COLO829 (cell line): ENCODE measurements around the gene ALS2CL.

Experiments used
- DNase-seq: peaks from one replicate; pipeline ENCODE4 v3.0.0; 2012; ENCODE audit warnings: low spot score

The ALS2CL gene

DNA sequence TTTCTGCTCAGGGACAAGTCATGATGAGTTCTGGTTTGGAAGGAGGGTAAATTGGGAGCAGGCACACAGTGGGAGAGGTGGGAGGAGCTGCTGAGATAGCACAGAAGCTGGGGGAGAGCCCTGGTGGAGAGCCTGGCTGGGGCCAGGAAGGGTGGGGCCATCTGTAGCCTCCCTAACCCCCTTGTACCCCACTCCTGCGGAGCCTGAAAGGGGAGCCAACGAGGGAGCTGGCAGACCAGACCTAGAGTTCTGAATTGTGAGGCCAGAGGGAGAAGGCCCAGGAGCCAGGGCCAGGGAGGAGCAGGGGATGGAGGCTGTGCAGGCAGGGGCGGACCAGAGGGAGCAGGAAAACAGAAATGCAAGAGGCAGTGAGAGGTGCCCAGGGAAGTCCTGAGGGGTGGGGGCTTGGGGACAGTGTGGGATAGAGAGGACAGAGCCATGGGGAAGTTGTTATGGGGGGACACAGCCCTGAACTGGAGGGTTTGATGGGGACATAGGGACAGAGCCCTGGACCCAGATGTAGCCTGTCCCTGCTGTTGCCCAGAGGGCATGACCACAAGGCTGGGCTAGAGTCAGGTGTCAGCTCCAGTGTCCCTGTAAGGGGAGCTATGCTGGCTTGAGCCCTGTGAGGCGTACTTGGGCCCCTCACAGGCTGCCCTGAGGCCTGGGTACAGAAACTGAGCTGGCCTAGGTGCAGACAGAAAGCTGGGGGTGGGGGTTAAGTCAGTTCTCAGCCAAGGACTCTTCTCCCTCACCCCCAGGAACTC, 8.9 kb upstream of the ALS2CL start:
- DNase-seq: no peak

DNA sequence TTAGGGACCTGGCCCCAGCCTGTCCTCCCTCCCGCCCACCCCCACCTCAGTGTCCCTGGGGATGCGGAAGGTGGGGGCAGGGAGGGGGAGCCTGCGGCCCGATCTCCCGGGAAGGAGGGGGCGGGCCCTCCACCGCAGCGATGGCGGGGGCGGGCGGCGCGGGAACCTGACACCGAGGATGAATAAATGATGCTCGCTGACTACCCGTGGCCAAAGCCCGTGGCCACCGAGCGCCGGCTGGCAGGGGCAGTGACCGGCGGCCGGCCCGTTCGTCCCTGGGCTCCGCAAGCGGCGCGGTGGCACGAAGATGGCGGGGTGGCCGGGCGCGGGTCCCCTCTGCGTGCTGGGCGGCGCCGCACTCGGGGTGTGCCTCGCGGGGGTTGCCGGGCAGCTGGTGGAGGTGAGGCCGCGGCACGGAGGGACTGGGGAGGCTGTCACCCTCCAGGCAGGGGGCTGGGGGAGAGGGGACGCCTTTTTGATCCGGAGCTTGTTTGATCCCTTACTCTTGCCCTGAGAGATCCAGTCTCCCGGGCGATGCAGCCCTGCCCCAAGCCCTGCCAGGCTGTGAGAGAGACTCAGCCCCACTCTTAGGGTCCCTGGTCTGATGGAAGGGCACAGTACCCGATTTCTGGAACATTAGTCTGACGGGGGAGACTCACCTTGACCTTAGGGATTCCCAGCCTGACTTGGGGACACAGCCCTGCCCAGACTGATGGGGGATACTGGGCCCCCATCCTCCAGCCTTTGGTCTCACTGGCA, 7.9 kb upstream of the ALS2CL start, which contains the start of gene TMIE:
TSS of gene TMIE (plus strand) at position 212 of the 759 bp plus-strand sequence. CDS start at position 308, 96 bp downstream.
- no peak for DNase-seq

DNA sequence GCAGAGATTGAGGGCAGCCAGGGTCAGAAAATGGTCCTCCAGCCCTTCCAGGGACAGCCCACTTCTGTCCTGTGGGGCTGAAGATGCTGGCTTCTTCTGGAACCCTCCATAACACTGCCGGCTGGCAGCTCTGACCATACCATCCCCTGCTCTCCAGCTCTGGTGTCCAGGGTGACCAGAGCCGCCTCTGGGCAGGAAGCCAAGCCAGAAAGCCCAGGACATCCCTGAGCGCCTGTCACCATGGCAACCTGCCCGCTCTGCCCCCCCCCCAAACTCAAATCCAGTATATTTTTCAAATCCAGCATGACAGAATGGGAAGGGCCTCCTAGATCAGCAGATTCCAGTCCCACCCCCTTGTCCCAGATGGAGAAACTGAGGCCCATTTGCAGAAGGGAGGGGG, 7.3 kb upstream of the ALS2CL start:
- DNase-seq: no peak

DNA sequence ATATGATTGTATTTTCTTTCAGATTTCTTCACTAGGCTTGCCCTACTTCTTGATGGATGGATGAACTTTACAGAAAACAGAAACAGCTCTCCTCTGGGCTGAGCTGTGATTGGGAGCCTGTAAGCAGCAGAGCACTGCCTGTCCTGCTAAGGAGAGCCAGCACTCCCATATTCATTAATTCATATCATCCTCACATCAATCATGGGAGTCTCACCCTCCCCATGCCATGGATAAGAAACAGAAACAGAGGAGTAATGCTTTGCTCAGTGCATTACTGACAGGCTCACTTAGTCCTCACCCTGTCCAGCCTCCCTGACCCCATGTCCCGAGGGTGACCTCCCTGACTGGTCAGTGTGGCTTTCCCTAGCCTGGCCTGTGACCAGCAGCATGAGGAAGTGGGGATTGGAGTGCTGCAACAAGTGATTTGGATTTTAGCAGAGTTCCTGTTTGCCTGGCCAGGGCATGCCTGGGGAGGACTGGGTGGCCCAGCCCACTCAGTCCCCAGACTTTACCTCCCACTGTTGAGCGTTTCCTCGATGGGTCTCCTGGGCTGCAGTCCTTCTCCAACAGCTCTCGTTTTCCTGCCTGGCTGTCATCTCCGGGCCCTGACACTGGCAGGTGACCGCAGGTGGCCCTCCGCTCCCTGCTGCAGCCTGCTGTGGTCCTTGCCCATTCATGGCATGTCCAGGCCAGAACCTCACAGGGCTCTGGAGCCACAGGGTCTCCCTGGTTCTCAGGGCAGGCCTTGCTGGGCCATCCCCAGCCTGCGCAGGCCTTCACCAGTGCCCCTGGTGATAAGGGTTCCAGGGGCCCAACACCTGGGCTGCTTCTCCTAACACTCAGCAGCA, 6.4 kb upstream of the ALS2CL start:
- DNase-seq: no peak

DNA sequence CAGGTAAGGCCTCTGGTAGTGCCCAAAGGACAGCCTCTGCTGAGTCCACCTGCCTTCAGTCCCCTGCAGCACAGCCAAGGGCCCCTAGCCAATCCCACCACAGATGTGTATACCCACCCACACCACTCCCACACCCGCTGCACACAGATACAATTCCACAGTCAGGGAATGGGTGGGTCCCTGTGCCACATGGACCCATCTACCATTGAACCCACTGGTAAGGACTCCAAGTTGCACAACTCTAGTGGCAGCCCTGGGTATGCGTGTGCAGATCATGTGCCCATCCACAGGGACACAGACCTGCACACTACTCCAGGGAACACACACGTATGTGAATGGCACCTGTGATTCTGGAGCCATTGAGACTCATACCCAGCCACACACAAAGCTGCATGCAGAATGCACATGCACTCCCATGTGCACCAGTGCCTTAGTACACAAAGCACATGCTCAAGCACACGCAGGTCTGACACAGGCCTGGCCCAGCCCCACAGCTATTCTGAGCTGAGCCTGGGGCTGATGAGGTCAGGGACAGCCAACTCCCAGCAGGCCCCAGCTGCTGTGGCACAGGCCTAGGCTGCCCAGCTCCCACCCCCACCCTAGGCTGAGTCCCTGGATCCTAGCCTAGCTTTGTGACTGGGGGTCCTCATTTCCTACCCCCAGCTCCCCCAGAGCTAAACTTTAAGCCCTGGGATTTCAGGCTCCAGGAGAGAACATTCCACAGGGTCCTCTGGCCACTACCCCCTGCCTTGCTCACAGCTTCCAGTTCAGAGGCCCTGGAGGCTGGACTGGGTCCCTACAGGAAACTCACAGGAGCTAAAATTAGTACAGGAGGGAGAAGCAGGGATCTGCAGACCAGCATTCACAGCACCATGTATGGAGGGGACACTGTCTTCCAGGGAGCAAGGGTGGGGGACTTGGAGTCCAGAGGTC, 2.7 kb upstream of the ALS2CL start:
- DNase-seq: no peak

DNA sequence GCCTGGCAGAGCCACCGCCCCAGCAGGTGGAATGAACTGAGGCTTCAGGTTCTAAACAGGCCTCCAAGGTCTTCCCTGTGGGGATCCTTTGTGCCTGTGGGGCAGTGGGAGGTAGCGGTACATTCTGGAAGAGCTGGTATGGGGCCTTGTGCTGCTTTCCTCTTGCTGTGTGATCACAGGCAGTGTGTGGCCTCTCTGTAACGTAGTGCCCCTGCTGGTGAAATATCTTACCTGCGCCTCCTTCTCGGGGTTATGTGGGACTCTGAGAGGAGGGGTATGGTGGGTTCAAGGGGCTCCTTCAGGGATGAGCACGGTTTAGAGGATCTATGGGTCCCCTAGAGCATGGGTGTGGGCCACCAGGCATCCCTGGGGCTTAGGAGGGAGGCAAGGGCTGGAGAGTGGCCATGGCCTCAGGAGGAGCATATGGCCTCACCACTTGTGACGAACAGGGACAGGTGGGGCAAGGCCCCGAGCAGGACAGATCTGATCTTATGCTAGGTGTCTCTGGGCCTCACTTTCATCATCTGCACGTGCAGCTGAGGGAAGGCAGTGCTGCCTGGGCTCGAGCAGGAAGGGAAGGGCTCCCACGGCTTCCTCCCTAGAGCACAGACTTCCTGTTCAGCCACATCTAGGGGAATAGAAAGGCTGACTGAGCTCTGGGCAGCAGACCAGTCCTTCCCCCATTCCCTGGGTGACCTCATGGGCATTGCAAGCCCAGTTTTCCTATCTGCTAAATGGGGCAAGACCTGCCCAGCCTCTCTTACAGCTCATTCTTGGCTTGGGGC, 1.9 kb upstream of the ALS2CL start:
- DNase-seq: no peak

DNA sequence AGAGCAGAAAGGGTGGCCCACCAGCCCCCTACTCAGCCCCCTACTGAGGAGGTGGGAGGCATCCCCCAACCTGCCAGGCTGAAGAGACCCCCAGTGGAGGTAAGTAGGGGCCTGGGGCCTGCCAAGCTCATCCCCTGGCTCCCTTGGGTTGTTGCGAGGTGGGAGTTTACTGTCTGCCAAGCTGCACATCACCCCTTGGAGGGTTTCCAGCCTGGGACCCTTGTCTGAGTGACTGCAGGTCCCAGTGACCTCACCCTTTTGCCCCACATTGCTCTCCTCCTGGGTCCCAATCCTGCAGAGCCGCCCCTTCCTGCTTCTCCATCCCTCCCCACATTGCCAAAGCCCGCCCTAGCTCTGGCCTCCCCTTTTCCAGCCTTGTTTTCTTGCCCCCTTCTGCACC, 1.0 kb upstream of the ALS2CL start:
- DNase-seq: no peak

DNA sequence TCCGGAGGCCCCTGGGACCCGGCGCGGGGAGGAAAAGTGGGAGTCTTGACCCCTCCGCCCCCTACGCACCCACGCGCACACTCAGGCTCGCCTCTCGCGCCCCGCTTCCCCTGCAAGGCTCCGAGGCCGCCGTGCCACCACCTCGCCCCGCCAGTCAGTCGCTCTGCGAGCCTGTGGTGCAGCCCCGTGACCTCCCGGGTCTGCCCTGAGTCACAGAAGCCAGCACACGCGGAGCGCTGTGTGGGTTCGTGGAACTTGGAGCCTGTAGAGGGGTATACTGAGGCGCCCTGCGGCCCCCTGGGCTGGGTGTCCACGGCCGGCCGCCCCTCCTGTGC, 380 bp upstream of the ALS2CL start:
- DNase-seq: no peak

DNA sequence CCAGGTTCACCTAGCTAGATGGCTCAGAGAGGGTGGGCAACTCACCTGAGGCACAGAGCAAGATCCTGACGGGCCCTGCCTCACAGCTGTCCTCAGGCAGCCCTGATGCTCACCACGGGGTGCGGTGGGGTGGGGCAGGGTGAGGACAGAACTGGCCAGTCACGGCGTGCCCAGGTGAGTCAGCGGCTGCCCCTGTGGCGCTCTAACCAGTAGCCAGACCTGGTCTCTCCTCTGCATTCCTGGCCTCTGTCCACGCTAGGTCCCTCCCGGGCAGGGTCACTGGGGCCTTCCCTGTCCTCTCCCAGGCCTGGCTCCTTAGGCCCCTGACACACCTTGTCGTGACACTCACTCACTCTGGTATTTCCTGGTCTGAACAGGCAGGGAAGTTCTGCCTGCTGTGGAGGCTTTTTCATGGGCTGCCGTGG, 901 bp downstream of the ALS2CL start:
- DNase-seq: no peak

DNA sequence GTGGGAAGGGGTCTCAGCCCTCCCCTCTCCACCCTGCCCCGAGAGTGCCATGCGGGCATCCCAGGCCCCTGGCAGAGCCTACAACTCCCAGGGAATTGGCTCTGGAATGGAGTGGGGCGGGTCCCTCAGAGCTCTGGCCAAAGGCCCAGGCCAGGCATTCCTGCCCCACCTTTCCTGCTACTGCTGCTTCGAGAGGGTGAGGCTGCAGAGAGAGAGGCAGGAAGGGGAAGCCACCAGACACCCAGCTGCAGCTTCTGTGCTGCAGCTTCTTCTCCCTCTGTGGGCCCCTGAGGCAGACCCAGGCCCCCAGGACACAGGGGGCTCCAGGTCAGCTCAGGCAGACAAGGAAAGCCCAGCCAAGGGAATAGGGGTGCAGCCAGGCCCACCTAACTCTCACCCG, 2.7 kb downstream of the ALS2CL start:
- no peak for DNase-seq

DNA sequence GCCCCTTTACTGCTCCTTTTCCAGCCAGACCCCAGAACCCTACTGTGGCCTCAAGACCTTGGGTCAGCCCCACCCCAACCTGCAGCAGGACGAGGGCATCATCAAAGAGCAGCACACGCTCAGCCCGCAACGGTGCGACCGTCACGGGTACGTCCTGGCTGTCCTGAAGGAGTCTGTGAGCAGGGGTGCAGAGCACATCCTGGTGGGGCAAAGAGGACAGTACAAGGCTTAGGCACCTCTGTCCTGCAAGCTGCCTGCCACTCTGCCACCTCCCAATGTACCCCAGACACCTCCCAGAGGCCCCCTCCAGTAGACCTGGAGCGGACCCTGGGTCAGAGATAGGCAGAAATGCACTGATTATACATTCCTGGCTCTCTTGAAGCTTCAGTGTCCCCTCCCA, 8.0 kb downstream of the ALS2CL start:
- DNase-seq: no peak

DNA sequence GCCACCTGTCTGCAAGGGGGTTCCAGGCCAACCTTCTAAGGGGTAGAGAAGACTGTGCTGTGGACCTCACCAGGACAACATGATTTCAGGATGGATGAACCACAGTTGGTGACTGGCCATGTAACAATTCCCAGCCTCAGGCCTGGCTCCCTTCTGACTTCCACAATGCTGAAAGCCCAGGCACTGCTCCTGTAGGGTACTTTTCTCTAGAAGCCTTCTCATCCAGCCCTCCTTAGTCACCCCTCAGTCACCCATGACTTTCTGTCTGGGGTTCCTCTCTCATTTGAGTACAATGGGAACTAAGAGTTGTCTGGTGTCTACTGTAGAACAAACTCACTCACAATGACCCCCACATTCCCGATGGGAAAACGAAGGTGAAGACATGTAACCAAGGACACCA, 8.6 kb downstream of the ALS2CL start:
- DNase-seq: no peak

DNA sequence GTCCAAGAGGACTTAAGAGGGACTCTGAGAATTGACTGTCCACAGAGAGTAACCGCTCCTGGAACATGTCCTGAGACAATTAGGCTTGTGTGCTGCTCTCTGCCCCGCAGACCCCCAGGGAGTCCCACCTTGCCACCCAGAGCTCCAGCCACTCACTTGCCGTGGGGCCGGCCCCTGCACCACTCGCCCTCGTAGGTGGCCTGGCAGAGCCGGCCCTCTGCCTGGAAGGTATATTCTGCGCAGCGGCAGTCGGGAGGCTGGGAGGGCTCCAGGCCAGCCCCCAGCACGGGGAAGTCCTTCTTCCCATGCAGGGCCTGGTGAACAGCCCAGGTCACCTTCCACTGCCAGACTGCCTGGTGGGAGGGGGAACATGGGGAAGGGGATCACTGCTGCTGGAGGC, 10.5 kb downstream of the ALS2CL start:
- DNase-seq: no peak

DNA sequence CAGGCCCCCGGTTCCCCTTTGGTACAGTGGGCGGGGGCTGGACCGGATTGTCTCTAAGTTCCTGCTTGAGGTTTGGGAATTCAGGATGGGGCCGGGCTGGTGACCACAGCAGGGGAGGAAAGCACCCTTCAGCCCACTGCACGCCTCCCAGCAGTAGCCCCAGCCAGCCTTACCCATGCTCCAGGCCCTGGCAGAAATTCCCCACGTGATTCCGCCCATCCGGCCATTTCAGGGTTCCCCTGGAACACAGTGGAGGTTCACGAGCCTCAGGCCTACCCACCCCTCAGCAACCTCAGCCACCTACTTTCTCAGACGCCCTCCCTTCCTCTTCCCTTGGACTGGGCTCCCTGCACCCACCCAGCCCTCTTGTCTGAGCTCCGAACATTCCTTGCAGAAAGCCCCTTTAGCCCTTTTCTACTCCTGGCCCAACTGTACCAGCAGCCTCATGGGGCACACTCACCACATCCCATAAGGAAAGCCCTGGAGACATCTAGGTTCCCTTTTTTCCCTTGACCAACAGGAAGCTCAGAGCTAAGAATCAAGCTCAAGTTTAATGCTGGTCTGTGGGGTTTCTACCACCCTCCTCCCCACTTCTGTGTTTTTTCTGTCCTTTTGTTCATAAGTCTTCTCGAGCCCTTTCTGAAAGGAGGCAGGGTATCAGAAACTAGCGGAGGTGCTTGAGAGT, 11.5 kb downstream of the ALS2CL start:
- no peak for DNase-seq

DNA sequence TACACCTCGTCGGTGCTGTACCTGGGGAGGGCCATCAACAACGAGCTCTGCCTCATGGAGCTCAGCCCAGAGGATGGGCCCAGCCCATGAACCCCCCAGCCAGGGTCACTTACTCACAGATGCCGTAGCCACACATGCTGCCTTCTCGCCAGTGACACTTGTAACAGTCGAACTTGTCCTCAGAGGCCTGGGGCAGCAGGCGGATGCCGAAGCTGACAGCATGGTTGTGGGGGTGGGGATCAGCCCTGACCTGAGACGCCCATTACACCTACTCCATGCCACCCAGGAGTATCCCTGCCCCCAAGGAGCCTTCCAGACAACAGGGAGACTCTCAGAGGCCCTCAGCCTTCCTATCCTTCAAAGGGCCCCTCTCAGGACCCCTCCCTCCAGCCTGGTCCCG, 12.1 kb downstream of the ALS2CL start:
- DNase-seq: no peak

DNA sequence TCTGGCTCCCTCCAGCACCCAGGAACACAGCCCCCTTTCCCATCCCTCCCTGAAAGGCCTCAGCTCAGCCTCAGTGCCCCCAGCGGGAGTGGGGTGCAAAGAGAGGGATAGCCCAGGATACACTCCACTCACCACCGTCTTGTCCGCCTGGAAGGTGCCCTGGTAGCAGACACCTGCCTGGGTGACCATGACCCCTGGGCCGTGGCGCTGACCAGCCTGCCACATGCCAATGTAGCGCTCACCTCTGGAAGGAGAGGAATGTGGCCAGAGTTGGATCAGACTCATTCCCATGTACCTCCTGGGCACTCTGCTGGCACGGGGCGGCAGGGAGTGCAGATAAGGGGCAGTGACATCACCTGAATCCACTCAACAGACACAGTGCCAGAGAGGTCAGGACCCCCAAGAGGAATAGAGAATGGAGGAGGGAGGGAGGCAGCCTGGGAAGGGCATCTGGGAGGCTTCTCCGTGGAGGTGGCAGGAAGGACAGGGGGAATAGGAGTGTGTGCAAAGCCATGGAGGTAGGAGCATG, 13.1 kb downstream of the ALS2CL start:
- no peak for DNase-seq

DNA sequence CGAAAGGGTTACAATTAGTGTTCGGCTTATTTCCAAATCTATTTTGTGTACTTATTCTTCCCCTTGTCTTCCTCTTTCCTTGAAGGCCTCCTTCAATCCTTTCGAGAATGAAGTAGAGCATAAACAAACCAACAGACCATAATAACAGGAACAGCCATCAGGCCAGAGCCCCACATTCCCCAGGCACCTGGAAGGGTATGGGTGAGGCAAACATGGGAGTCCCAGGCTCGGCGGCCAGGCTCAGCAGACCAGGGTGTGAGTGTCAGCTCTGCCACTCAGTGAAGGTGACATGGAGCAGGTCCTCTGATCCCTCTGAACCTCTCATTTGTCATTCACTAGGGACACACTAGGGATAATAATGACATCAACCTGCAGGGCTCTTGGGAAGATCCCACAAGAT, 13.8 kb downstream of the ALS2CL start:
- no peak for DNase-seq

DNA sequence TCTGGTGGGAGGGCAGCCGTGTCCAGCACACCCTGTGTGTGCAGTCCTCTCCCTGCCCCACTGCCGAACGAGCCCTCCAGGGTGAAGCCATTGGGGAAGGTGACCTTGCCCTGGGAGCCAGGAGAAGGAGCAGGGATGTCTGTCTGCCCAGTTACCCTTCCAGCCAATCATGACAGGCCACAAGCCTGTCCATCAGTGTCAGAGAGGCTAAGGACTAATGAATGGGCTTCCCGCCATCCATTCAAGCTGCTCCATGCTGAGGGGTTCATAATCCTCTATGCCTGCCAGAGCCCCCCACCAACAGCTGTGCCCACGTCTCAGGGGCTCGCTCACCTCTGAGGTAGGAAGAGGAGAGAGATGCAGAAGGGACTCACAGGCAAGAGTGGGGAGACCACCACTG, 15.2 kb downstream of the ALS2CL start:
- DNase-seq: no peak

DNA sequence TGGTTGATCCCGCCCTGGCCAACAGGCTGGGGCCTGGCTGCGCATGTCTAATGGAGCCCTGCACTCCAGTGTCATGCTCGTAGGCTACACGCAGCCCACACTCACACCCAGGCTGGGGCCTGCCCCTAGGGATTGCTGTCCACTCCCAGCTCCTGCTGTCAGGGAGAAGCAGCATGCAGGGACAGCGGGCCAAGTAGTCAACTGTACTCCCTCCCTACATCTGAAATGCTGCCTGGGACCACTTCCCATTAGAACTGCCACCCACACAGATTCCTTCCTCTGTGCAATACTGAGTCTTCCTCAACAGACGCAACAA, 16.1 kb downstream of the ALS2CL start:
- DNase-seq: no peak
